ENCODE data around the gene LTK. TPM values are rescaled to one million over a fixed set of nuclear protein-coding genes. Genes with fewer than 3 reads are reported as not detected.

Gene LTK
- total RNA-seq, 1 donor from 2014 or later = not detected

DNA sequence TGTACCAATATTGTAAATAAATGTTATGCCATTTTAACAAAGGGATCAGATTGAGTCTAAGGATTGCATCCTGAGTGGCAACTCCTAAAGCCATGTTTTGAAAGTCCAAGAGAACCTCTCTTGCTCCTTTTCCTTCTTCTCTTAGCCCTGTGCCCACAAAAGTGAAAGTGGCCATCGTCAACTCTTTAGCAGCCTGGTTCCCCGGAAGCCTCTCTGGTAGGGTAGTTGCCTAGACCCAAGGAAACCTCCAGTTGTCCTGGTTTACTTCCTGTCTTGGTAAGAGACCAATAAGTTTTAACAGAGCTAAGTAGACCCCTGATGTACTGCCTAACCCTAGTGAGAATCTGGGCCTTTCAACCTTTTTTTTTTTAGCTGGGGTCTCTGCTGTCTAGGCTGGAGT lies 30.1 kb downstream of the LTK start:
- H3K4me1 Mint-ChIP-seq = peaks cover 4% of the 10 kb centered on the region
- H4K20me1 ChIP-seq (ENCODE audit: low read depth) = no peaks in the 10 kb centered on the region
- no peak overlapping the region for H3K4me3 ChIP-seq
- H3K27me3 Mint-ChIP-seq (ENCODE audit: insufficient read depth, low read depth) = peaks cover 5% of the 10 kb centered on the region
- H3K79me2 ChIP-seq (ENCODE audit: low read depth) = no peaks in the 10 kb centered on the region
- peaks cover 46% of the 10 kb centered on the region for H3K36me3 Mint-ChIP-seq
- no peak overlapping the region for H3K9ac ChIP-seq
- no peaks in the 10 kb centered on the region for H3K9me3 Mint-ChIP-seq
- H2AFZ ChIP-seq (replicated peaks) = no peak overlapping the region
- H3K9me3 ChIP-seq (ENCODE audit: low read depth) = no peaks in the 10 kb centered on the region
- no peaks in the 10 kb centered on the region for H3K27me3 ChIP-seq
- TF ChIP-seq EZH2phosphoT487 (IDR thresholded peaks at IDR 0.05) = no peak
- TF ChIP-seq, protein P1, sequence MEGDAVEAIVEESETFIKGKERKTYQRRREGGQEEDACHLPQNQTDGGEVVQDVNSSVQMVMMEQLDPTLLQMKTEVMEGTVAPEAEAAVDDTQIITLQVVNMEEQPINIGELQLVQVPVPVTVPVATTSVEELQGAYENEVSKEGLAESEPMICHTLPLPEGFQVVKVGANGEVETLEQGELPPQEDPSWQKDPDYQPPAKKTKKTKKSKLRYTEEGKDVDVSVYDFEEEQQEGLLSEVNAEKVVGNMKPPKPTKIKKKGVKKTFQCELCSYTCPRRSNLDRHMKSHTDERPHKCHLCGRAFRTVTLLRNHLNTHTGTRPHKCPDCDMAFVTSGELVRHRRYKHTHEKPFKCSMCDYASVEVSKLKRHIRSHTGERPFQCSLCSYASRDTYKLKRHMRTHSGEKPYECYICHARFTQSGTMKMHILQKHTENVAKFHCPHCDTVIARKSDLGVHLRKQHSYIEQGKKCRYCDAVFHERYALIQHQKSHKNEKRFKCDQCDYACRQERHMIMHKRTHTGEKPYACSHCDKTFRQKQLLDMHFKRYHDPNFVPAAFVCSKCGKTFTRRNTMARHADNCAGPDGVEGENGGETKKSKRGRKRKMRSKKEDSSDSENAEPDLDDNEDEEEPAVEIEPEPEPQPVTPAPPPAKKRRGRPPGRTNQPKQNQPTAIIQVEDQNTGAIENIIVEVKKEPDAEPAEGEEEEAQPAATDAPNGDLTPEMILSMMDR (IDR thresholded peaks at IDR 0.05) = no peak
- no peak for TF ChIP-seq EZH2 (IDR thresholded peaks at IDR 0.05)
- no peaks in the 10 kb centered on the region for H3K4me1 ChIP-seq
- no peak overlapping the region for H3K4me3 Mint-ChIP-seq
- H3K36me3 ChIP-seq = peaks cover 5% of the 10 kb centered on the region
- H3K27ac ChIP-seq = no peak overlapping the region
- H3F3A ChIP-seq (ENCODE audit: low read depth) = no peaks in the 10 kb centered on the region
- H3K4me2 ChIP-seq = no peak overlapping the region
- no peak for DNase-seq (ENCODE audit: low spot score)
- H3K27ac Mint-ChIP-seq = no peak overlapping the region

DNA sequence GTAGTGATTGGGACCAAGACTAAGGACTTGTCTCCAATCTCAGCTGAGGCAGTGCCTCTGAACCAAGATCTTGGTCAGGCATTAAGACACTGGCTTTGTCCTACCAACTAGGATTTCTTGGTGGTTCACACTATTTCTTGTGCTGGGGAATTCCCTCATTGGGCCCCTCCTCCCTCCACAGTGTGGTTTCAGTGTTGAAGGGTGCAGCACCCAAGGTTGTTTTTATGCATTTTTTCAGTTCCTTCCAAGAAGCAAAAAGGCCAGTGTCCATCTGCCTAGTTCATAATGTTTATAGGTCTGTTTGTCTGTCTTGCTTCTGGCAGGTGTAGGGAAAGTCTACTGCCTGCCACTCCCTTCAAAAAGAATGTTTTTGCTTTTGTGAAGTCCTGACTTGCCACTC lies 30.5 kb downstream of the LTK start:
- Mint-ChIP-seq H3K27me3 (ENCODE audit: insufficient read depth, low read depth) (peaks cover 5% of the 10 kb centered on the region), H3K36me3 (peaks cover 48% of the 10 kb centered on the region), H3K4me3 (no peak overlapping the region), H3K4me1 (peaks cover 4% of the 10 kb centered on the region), H3K27ac (no peak overlapping the region), H3K9me3 (no peaks in the 10 kb centered on the region)
- Histone ChIP-seq H3K4me3 (no peak overlapping the region), H3K36me3 (peaks cover 7% of the 10 kb centered on the region), H3K4me1 (no peaks in the 10 kb centered on the region), H3F3A (ENCODE audit: low read depth) (no peaks in the 10 kb centered on the region), H3K9ac (no peak overlapping the region), H4K20me1 (ENCODE audit: low read depth) (no peaks in the 10 kb centered on the region), H3K9me3 (ENCODE audit: low read depth) (no peaks in the 10 kb centered on the region), H3K27ac (no peak overlapping the region), H3K27me3 (no peaks in the 10 kb centered on the region), H3K79me2 (ENCODE audit: low read depth) (no peaks in the 10 kb centered on the region), H3K4me2 (no peak overlapping the region), H2AFZ (replicated peaks) (no peak overlapping the region)
- TF ChIP-seq EZH2phosphoT487 (IDR thresholded peaks at IDR 0.05) = no peak
- no peak for TF ChIP-seq EZH2 (IDR thresholded peaks at IDR 0.05)
- DNase-seq (ENCODE audit: low spot score) = no peak

DNA sequence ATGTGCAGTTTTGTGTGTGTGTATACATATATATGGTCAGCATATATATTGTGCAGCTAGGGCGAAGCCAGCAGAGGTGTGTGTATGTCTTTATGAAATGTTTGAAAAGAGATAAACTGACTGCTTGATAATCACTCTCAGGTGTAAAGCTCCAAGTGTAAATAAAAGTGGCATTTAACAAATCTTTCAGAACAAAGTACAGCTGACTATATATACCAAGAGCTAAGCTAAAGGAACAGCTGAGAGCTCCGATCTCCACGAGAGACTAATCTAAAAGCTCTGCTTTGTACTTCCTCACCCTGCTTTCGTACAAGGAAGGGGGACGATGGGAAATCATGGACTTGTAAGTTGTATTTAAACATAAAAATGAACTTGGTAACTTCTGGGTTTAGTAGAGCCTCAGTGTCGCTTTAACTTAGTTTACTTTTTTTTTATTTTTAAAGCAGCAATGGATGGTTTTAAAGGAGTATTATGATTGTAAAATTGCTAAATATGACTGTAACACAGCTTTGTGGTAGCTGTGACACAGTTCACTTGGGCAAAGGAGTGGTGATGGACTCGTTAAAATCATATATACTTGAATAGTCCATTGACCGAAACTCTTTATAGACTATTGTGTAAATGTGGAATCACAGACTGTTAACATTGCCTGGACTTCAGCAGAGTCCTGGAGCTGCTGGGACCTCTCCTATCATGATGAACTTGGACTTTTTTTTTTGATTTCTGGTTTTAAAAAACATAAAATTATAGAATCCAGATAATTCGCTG lies 31.3 kb downstream of the LTK start:
- Histone ChIP-seq H3K36me3 (peaks cover 7% of the 10 kb centered on the region), H3K4me2 (no peak overlapping the region), H3K4me3 (no peak overlapping the region), H3K9ac (no peak overlapping the region), H4K20me1 (ENCODE audit: low read depth) (no peaks in the 10 kb centered on the region), H3K27me3 (no peaks in the 10 kb centered on the region), H3K4me1 (no peaks in the 10 kb centered on the region), H2AFZ (replicated peaks) (no peak overlapping the region), H3K27ac (no peak overlapping the region), H3F3A (ENCODE audit: low read depth) (no peaks in the 10 kb centered on the region), H3K9me3 (ENCODE audit: low read depth) (no peaks in the 10 kb centered on the region), H3K79me2 (ENCODE audit: low read depth) (no peaks in the 10 kb centered on the region)
- Mint-ChIP-seq H3K36me3 (peaks cover 54% of the 10 kb centered on the region), H3K4me1 (no peaks in the 10 kb centered on the region), H3K4me3 (no peak overlapping the region), H3K27me3 (ENCODE audit: insufficient read depth, low read depth) (peaks cover 2% of the 10 kb centered on the region), H3K9me3 (no peaks in the 10 kb centered on the region), H3K27ac (no peak overlapping the region)
- no peak for TF ChIP-seq EZH2 (IDR thresholded peaks at IDR 0.05)
- DNase-seq (ENCODE audit: low spot score) = no peak

GRCh38 chr15:41480396-41481140 lies 33.1 kb downstream of the LTK start:
- Histone ChIP-seq H3K27ac (no peak overlapping the region), H3K4me2 (no peak overlapping the region), H3K79me2 (ENCODE audit: low read depth) (no peaks in the 10 kb centered on the region), H3K36me3 (peaks cover 14% of the 10 kb centered on the region), H3K9ac (no peak overlapping the region), H3F3A (ENCODE audit: low read depth) (no peaks in the 10 kb centered on the region), H4K20me1 (ENCODE audit: low read depth) (no peaks in the 10 kb centered on the region), H3K4me1 (no peaks in the 10 kb centered on the region), H3K4me3 (no peak overlapping the region), H3K9me3 (ENCODE audit: low read depth) (no peaks in the 10 kb centered on the region), H2AFZ (replicated peaks) (no peak overlapping the region), H3K27me3 (no peaks in the 10 kb centered on the region)
- no peak overlapping the region for H3K4me3 Mint-ChIP-seq
- TF ChIP-seq EZH2phosphoT487 (IDR thresholded peaks at IDR 0.05) (no peak), EZH2 (IDR thresholded peaks at IDR 0.05) (no peak)
- TF ChIP-seq, protein P1 (IDR thresholded peaks at IDR 0.05) = no peak
- H3K4me1 Mint-ChIP-seq = no peaks in the 10 kb centered on the region
- H3K36me3 Mint-ChIP-seq = peaks cover 64% of the 10 kb centered on the region
- peaks cover 2% of the 10 kb centered on the region for H3K27me3 Mint-ChIP-seq (ENCODE audit: insufficient read depth, low read depth)
- H3K27ac Mint-ChIP-seq = no peak overlapping the region
- H3K9me3 Mint-ChIP-seq = no peaks in the 10 kb centered on the region
- no peak for DNase-seq (ENCODE audit: low spot score)
